Transverse colon (tissue), 4 donors: ENCODE measurements around the gene ATP6V1F. TPM values are rescaled to one million over a fixed set of nuclear protein-coding genes. Genes with fewer than 3 reads are reported as not detected.

ENCODE experiments used
- DNase-seq: peaks from one replicate; pipeline ENCODE4 v3.0.0-alpha.2; 2019
- H3K27ac ChIP-seq, 4 donors: fragments of 200-600 bp; sonication (generic); 2 replicates each; pipeline ENCODE4 v1.5.1; 2016 to 2018; ENCODE audit warnings: inconsistent platforms in 4 of 4
- H3K27me3 ChIP-seq: fragments of 200-600 bp; sonication (generic); 2 replicates; pipeline ENCODE4 v1.5.1; 2017; ENCODE audit warnings: inconsistent platforms
- H3K36me3 ChIP-seq, 4 donors: fragments of 200-600 bp; sonication (generic); 2 replicates each; pipeline ENCODE4 v1.5.1; 2017 to 2019; ENCODE audit warnings: inconsistent platforms in 4 of 4
- H3K4me1 ChIP-seq, 4 donors: fragments of 200-600 bp; sonication (generic); 2 replicates each; pipeline ENCODE4 v1.5.1; 2017 to 2020; ENCODE audit warnings: inconsistent platforms in 4 of 4
- H3K4me3 ChIP-seq, 4 donors: fragments of 200-600 bp; sonication (generic); 1 replicate in 1 of 4; 2 replicates in 3 of 4; pipeline versions ENCODE4 v1.5.1 to v1.6.1; 2017 to 2019; ENCODE audit warnings: inconsistent platforms in 4 of 4
- H3K9me3 ChIP-seq, 2 donors: fragments of 200-600 bp; sonication (generic); 2 replicates each; pipeline ENCODE4 v1.5.1; 2017 to 2019; ENCODE audit warnings: inconsistent platforms in 2 of 2
- EP300 ChIP-seq: sonication (generic); formaldehyde crosslinking; IDR thresholded peaks from one replicate; pipeline ENCODE4 v1.6.1; 2017; ENCODE audit warnings: antibody characterized with exemption, low read depth
- POLR2A ChIP-seq: fragments of 450-650 bp; IDR thresholded peaks from one replicate; pipeline ENCODE4 v1.6.1; 2016; ENCODE audit warnings: antibody characterized with exemption, mild to moderate bottlenecking, moderate library complexity
- POLR2AphosphoS5 ChIP-seq, 3 donors: sonication (generic); formaldehyde crosslinking; IDR thresholded peaks; one replicate each; pipeline ENCODE4 v1.6.1; 2016; ENCODE audit warnings: antibody characterized with exemption in 3 of 3
- WGBS, 2 donors: methylation state at CpG; one replicate each; pipeline ENCODE4 v1.1.5; 2018; ENCODE audit warnings: low coverage in 1 of 2; 5-methylcytosine and 5-hydroxymethylcytosine counted together
- in situ Hi-C, 4 donors: fragments of 200-750 bp; cut with MboI; loops; one replicate each; pipeline versions ENCODE4 v1.15.0 to v1.15.1; 2017; ENCODE audit warnings: low sequenced_read_pairs in 3 of 4, low pct_ligation_motif_present in 1 of 4, low pct_unique_long_range_greater_than_20kb in 1 of 4
- intact Hi-C: fragments of 100-400 bp; cut with DNase I; formaldehyde crosslinking; loops from one replicate; pipeline ENCODE4 v1.15.1; 2023; ENCODE audit warnings: low total_unique reads
- total RNA-seq, 4 donors: library from RNA; depleted of rRNA; stranded (reverse); fragments of >200 nt; gene quantifications; one replicate each; pipeline ENCODE4 v1.1.0, GENCODE V29; 2016
- TF ChIP-seq, protein P1 (sequence below), 5 experiments: fragments of 200-600 bp in 3 of 5; fragments of 450-650 bp in 2 of 5; sonication (generic) in 3 of 5; IDR thresholded peaks; 1 replicate in 2 of 5; 2 replicates in 3 of 5; pipeline ENCODE4 v1.5.1; 2016 to 2017; ENCODE audit warnings: antibody characterized with exemption in 5 of 5, inconsistent platforms in 3 of 5, mild to moderate bottlenecking in 2 of 5, moderate library complexity in 1 of 5

The ATP6V1F gene, protein sequence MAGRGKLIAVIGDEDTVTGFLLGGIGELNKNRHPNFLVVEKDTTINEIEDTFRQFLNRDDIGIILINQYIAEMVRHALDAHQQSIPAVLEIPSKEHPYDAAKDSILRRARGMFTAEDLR
- 100 to 1,000 TPM in 1 of 4 donors, 10 to 100 TPM in 3; 25.5 to 128 (median 63.2) TPM for total RNA-seq

DNA sequence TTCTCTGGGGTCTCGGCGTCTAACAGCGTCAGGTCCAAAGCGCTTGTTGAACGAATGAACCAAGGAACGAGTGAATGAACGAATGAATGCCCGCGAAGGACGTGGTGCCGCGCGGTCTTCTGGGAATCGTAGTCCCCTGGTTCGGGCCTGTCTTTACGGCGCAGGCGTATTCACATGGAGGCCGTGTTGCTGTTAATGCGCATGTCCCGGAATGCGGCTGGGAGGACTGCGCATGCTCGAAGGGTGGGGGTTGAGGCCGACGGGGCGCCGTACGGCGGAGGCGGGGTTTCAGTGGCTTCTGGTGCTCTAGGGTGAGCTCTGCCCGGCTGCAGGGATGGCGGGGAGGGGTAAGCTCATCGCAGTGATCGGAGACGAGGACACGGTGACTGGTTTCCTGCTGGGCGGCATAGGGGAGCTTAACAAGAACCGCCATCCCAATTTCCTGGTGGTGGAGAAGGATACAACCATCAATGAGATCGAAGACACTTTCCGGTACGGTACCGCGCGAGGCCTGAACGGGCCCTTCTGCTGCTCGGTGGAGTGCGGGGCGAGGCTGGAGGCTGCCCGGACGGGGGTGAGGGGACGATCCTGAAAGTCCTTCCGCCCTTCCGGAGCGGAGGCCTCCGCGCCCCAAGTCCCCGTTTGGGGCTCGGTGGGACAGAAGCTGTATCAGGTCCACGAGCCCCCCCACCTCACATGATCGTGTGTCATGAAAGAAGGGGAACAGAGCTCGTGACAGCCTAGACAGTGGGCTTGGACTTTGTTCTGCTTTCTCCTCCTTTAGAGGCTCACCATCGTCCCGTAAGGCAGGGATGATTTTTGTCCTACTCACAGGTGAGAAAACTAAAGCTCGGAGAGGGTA is at the start of gene ATP6V1F:
TSS of gene ATP6V1F (plus strand) at position 286 of the 862 bp plus-strand sequence. CDS start at position 335, 49 bp downstream.
- H3K4me1 ChIP-seq: peaks cover 0 to 33% (median 13%) of the 10 kb centered on the region in 4 donors
- H3K4me3 ChIP-seq: peak within 1 kb of the TSS; percentile 50 to 88 (median 74)
- H3K9me3 ChIP-seq: no peaks in the 10 kb centered on the region
- peak; percentile 99 for DNase-seq
- in situ Hi-C loops (loop anchor here in 2 of 4 donors (25.0 kb wide), 2 partner anchors 99 to 251 kb away; no protein-coding TSS in a partner anchor), intact Hi-C loops (no loop called here)
- peaks cover 0 to 5% (median 0%) of the 10 kb centered on the region in 4 donors for H3K36me3 ChIP-seq
- no peaks in the 10 kb centered on the region for H3K27me3 ChIP-seq
- H3K27ac ChIP-seq: peak within 1 kb of the TSS; percentile 79 to 88 (median 88)
- 0% methylated on average over 11 to 51 of the region's 65 CpGs for WGBS, 2 donors
- TF ChIP-seq EP300: no peak
- TF ChIP-seq POLR2A: peak; percentile 80
- peak; percentile 87 to 91 (median 88) for TF ChIP-seq POLR2AphosphoS5 (IDR thresholded peaks at IDR 0.05)
- TF ChIP-seq, protein P1, sequence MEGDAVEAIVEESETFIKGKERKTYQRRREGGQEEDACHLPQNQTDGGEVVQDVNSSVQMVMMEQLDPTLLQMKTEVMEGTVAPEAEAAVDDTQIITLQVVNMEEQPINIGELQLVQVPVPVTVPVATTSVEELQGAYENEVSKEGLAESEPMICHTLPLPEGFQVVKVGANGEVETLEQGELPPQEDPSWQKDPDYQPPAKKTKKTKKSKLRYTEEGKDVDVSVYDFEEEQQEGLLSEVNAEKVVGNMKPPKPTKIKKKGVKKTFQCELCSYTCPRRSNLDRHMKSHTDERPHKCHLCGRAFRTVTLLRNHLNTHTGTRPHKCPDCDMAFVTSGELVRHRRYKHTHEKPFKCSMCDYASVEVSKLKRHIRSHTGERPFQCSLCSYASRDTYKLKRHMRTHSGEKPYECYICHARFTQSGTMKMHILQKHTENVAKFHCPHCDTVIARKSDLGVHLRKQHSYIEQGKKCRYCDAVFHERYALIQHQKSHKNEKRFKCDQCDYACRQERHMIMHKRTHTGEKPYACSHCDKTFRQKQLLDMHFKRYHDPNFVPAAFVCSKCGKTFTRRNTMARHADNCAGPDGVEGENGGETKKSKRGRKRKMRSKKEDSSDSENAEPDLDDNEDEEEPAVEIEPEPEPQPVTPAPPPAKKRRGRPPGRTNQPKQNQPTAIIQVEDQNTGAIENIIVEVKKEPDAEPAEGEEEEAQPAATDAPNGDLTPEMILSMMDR (IDR thresholded peaks at IDR 0.05): peak in 2 of 5 experiments; percentile 27 to 29

DNA sequence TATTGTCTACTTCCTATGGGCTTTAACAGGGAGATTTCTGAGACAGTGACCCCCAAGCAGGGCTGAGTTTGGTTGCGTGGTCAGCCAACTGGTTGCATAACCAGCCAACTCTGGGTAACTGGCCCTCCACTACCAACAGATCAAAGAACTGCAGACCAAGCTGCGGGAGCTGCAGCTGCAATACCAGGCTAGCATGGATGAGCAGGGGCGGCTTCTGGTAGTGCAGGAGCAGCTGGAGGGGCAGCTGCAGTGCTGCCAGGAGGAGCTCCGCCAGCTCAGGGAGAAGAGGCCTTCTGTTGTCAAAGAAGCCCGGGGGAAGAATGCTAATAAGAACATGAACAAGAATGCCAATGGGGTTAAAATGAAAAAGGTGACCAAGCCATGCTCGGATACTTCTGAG is 48.2 kb upstream of the ATP6V1F start:
- no peaks in the 10 kb centered on the region for H3K4me1 ChIP-seq
- H3K9me3 ChIP-seq: no peaks in the 10 kb centered on the region
- 89 to 100% methylated on average over 1 to 6 of the region's 6 CpGs for WGBS, 2 donors
- H3K27ac ChIP-seq: no peak overlapping the region
- in situ Hi-C loops (no loop called here), intact Hi-C loops (no loop called here)
- DNase-seq: no peak
- TF ChIP-seq, protein P1 (IDR thresholded peaks at IDR 0.05): no peak
- TF ChIP-seq EP300 (no peak), POLR2A (no peak), POLR2AphosphoS5 (IDR thresholded peaks at IDR 0.05) (no peak)
- H3K36me3 ChIP-seq: no peaks in the 10 kb centered on the region
- no peak overlapping the region for H3K4me3 ChIP-seq
- no peaks in the 10 kb centered on the region for H3K27me3 ChIP-seq

DNA sequence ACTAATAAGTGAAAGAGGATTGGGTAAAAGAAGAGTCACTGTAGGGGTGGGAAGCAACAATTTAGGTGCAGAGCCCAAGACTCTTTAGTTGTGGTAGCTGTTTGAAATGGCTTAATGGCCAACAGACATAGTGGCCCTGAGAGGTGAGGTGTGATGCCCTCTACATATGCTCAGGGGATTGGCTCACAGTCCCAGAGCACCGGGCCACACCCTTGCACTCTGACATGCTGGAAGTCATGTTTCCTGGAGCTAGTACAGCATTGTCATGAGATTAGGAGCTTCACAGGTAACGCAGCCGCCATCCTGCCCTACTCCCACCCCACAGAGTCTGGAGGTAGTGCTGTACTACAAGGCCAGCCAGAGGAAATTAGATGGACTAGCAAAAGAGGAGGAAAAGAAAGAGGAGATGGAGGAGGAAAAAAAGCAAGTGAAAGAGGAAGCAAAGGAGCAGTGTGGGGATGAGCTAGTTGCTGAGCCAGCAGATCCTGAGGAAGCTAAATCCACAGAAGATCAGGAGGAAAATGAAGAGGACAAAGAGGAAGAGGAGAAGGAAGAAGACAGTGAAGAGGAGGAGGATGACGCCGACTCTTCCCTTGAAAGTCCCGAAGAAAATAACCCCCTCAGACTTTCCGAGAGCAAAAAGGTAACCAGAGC is 47.2 kb upstream of the ATP6V1F start:
- Histone ChIP-seq H3K36me3 (no peaks in the 10 kb centered on the region), H3K27ac (no peak overlapping the region), H3K4me1 (no peaks in the 10 kb centered on the region), H3K27me3 (no peaks in the 10 kb centered on the region), H3K9me3 (no peaks in the 10 kb centered on the region), H3K4me3 (no peak overlapping the region)
- intact Hi-C loops (no loop called here), in situ Hi-C loops (no loop called here)
- no peak for DNase-seq
- TF ChIP-seq POLR2A (no peak), POLR2AphosphoS5 (IDR thresholded peaks at IDR 0.05) (no peak), EP300 (no peak)
- TF ChIP-seq, protein P1 (IDR thresholded peaks at IDR 0.05): no peak
- WGBS, 2 donors: 61 to 75% methylated on average over 6 to 7 of the region's 7 CpGs

DNA sequence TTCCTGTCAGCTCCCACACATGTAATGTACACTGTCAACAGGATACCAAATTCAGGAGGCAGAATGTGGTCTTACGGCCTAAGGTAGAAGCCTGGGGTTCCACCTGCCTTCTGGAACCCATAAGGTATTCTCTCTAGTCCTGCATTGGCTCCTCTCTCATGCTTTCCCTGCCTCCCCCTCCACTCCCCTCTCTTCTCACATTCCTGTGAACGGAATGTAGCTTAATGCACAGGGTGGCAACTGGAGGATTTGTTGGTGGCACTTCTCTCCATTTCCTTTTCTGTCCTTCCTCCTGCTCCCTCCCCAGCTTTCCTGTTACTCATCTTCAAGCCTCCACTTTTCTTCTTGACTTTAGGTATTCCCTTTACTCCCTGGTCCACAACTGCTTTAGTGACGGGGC is 44.0 kb upstream of the ATP6V1F start:
- no peak for TF ChIP-seq POLR2A
- no peak for TF ChIP-seq POLR2AphosphoS5 (IDR thresholded peaks at IDR 0.05)
- TF ChIP-seq EP300: no peak
- TF ChIP-seq, protein P1 (IDR thresholded peaks at IDR 0.05): no peak
- Histone ChIP-seq H3K9me3 (no peaks in the 10 kb centered on the region), H3K27me3 (no peaks in the 10 kb centered on the region), H3K4me3 (no peak overlapping the region), H3K36me3 (no peaks in the 10 kb centered on the region), H3K4me1 (no peaks in the 10 kb centered on the region), H3K27ac (no peak overlapping the region)
- in situ Hi-C loops: no loop called here
- intact Hi-C loops: no loop called here
- no peak for DNase-seq
- WGBS, 2 donors: 73 to 76% methylated on average over 2 to 3 of the region's 3 CpGs
